Suprapubic skin (tissue), 4 donors: Measurements from ENCODE around the gene MYO18A. TPM values are rescaled to one million over a fixed set of nuclear protein-coding genes. Genes with fewer than 3 reads are reported as not detected.

Source experiments
- DNase-seq, 2 donors: peaks; one replicate each; pipeline ENCODE4 v3.0.0-alpha.2; 2019; ENCODE audit warnings: low spot score in 2 of 2
- H3K27ac ChIP-seq: fragments of 200-600 bp; sonication (generic); one replicate; pipeline ENCODE4 v1.5.1; 2019
- H3K27me3 ChIP-seq: fragments of 200-600 bp; sonication (generic); one replicate; pipeline ENCODE4 v1.5.1; 2019
- H3K36me3 ChIP-seq: fragments of 200-600 bp; sonication (generic); one replicate; pipeline ENCODE4 v1.5.1; 2019
- H3K4me1 ChIP-seq: fragments of 200-600 bp; sonication (generic); one replicate; pipeline ENCODE4 v1.5.1; 2019
- H3K4me3 ChIP-seq: fragments of 200-600 bp; sonication (generic); one replicate; pipeline ENCODE4 v1.5.1; 2019; ENCODE audit warnings: mild to moderate bottlenecking
- H3K9me3 ChIP-seq: fragments of 200-600 bp; sonication (generic); one replicate; pipeline ENCODE4 v1.5.1; 2019
- CTCF ChIP-seq, 2 donors: fragments of 200-600 bp in 1 of 2; fragments of 450-650 bp in 1 of 2; sonication (generic) in 1 of 2; IDR thresholded peaks; one replicate each; pipeline ENCODE4 v1.5.1; 2016 to 2019; ENCODE audit warnings: antibody characterized with exemption in 2 of 2, mild to moderate bottlenecking in 1 of 2, moderate library complexity in 1 of 2
- EP300 ChIP-seq: sonication (generic); formaldehyde crosslinking; IDR thresholded peaks from one replicate; pipeline ENCODE4 v1.6.1; 2017; ENCODE audit warnings: antibody characterized with exemption
- POLR2A ChIP-seq, 2 donors: fragments of 450-650 bp; IDR thresholded peaks; one replicate each; pipeline ENCODE4 v1.6.1; 2017; ENCODE audit warnings: antibody characterized with exemption in 2 of 2, mild to moderate bottlenecking in 2 of 2, moderate library complexity in 2 of 2
- POLR2AphosphoS5 ChIP-seq, 3 donors: sonication (generic); formaldehyde crosslinking; IDR thresholded peaks; one replicate each; pipeline ENCODE4 v1.6.1; 2017; ENCODE audit warnings: antibody characterized with exemption in 3 of 3
- WGBS: methylation state at CpG from one replicate; pipeline ENCODE4 v1.1.5; 2018; 5-methylcytosine and 5-hydroxymethylcytosine counted together
- total RNA-seq, 4 donors: library from RNA; depleted of rRNA; stranded (reverse); fragments of >200 nt; gene quantifications; one replicate each; pipeline ENCODE4 v1.1.0, GENCODE V29; 2016

MYO18A gene
- total RNA-seq, 4 donors from 2014 or later = 87.6 to 253 (median 106) TPM

GRCh38 chr17:29085223-29085622 lies 95.0 kb downstream of the MYO18A start:
- H3K4me3 ChIP-seq = no peak overlapping the region
- H3K9me3 ChIP-seq = no peaks in the 10 kb centered on the region
- H3K36me3 ChIP-seq = peaks cover 95% of the 10 kb centered on the region
- TF ChIP-seq EP300 (no peak), CTCF (IDR thresholded peaks at IDR 0.05) (no peak), POLR2AphosphoS5 (IDR thresholded peaks at IDR 0.05) (no peak), POLR2A (IDR thresholded peaks at IDR 0.05) (no peak)
- H3K4me1 ChIP-seq = no peaks in the 10 kb centered on the region
- H3K27me3 ChIP-seq = no peaks in the 10 kb centered on the region
- DNase-seq = no peak
- 88% methylated on average over 12 of the region's 12 CpGs for WGBS
- H3K27ac ChIP-seq = no peak overlapping the region

GRCh38 chr17:29084541-29085146 lies 95.6 kb downstream of the MYO18A start:
- TF ChIP-seq POLR2AphosphoS5 (IDR thresholded peaks at IDR 0.05) (no peak), EP300 (no peak), POLR2A (IDR thresholded peaks at IDR 0.05) (no peak), CTCF (IDR thresholded peaks at IDR 0.05) (no peak)
- no peak overlapping the region for H3K27ac ChIP-seq
- H3K4me1 ChIP-seq = no peaks in the 10 kb centered on the region
- no peak overlapping the region for H3K4me3 ChIP-seq
- no peak for DNase-seq
- H3K36me3 ChIP-seq = peaks cover 95% of the 10 kb centered on the region
- H3K27me3 ChIP-seq = no peaks in the 10 kb centered on the region
- no peaks in the 10 kb centered on the region for H3K9me3 ChIP-seq
- WGBS = 83% methylated on average over 21 of the region's 21 CpGs

GRCh38 chr17:29080965-29081364 lies 99.2 kb downstream of the MYO18A start:
- peaks cover 19% of the 10 kb centered on the region for H3K4me1 ChIP-seq
- no peak overlapping the region for H3K27ac ChIP-seq
- no peak overlapping the region for H3K4me3 ChIP-seq
- H3K36me3 ChIP-seq = peaks cover 81% of the 10 kb centered on the region
- no peaks in the 10 kb centered on the region for H3K9me3 ChIP-seq
- WGBS = 86% methylated on average over 14 of the region's 14 CpGs
- no peaks in the 10 kb centered on the region for H3K27me3 ChIP-seq
- TF ChIP-seq POLR2A (IDR thresholded peaks at IDR 0.05) (no peak), POLR2AphosphoS5 (IDR thresholded peaks at IDR 0.05) (no peak), CTCF (IDR thresholded peaks at IDR 0.05) (no peak), EP300 (no peak)
- DNase-seq = no peak

- WGBS = no CpG with 5 or more reads among the region's 33 CpGs
- H3K4me1 ChIP-seq = peaks cover 19% of the 10 kb centered on the region
- H3K4me3 ChIP-seq = no peak overlapping the region
- H3K36me3 ChIP-seq = peaks cover 74% of the 10 kb centered on the region
- H3K9me3 ChIP-seq = no peaks in the 10 kb centered on the region
- H3K27me3 ChIP-seq = no peaks in the 10 kb centered on the region
- no peak for DNase-seq
- no peak overlapping the region for H3K27ac ChIP-seq
- TF ChIP-seq CTCF (IDR thresholded peaks at IDR 0.05) (no peak), POLR2A (IDR thresholded peaks at IDR 0.05) (no peak), EP300 (no peak), POLR2AphosphoS5 (IDR thresholded peaks at IDR 0.05) (no peak)
Measured at GRCh38 chr17:29080323-29080722, 99.9 kb downstream of the MYO18A start.

GRCh38 chr17:29079887-29080286 lies 100.3 kb downstream of the MYO18A start:
- H3K27me3 ChIP-seq = no peaks in the 10 kb centered on the region
- H3K4me1 ChIP-seq = peaks cover 19% of the 10 kb centered on the region
- H3K36me3 ChIP-seq = peaks cover 70% of the 10 kb centered on the region
- TF ChIP-seq EP300 (no peak), POLR2AphosphoS5 (IDR thresholded peaks at IDR 0.05) (no peak), CTCF (IDR thresholded peaks at IDR 0.05) (no peak), POLR2A (IDR thresholded peaks at IDR 0.05) (no peak)
- H3K4me3 ChIP-seq = no peak overlapping the region
- WGBS = 94% methylated on average over 29 of the region's 33 CpGs
- H3K9me3 ChIP-seq = no peaks in the 10 kb centered on the region
- H3K27ac ChIP-seq = no peak overlapping the region
- no peak for DNase-seq
